HG03565 (cell line): ENCODE measurements around the gene DERA.
A peak's percentile ranks its signal among the peaks of the same experiment; 100 is the strongest.
"Not testable (repeated sequence)": the region's sequence is repeated elsewhere in the genome, so short reads cannot be mapped to it uniquely, and the experiment has no call there.

ENCODE experiments used
- ATAC-seq: cut with Tn5 transposase; IDR thresholded peaks from one replicate; pipeline ENCODE4 v1.9.1; 2021; ENCODE audit warnings: mild to moderate bottlenecking, moderate library complexity; ENCODE audit not compliant: unreplicated experiment

Gene DERA

GRCh38 chr12:15956413-15957185 lies 45.5 kb downstream of the DERA start:
- no peak for ATAC-seq

- no peak for ATAC-seq
Measured at GRCh38 chr12:15962760-15963159, 51.6 kb downstream of the DERA start.

GRCh38 chr12:15963271-15963670 lies 52.1 kb downstream of the DERA start:
- no peak for ATAC-seq

- ATAC-seq, result no peak
Measured at GRCh38 chr12:15966426-15966825, 55.3 kb downstream of the DERA start.

- ATAC-seq, result not testable (repeated sequence)
Measured at GRCh38 chr12:15967053-15967452, 55.9 kb downstream of the DERA start.

GRCh38 chr12:15971211-15971610 lies 60.1 kb downstream of the DERA start:
- ATAC-seq, result no peak

- no peak for ATAC-seq
Measured at GRCh38 chr12:15972894-15973293, 61.8 kb downstream of the DERA start.

- no peak for ATAC-seq
Measured at GRCh38 chr12:15977999-15978951, 67.1 kb downstream of the DERA start.

- peak; percentile 65 for ATAC-seq
Measured at GRCh38 chr12:15979096-15980092, 68.3 kb downstream of the DERA start.

- ATAC-seq, result no peak
Measured at GRCh38 chr12:15982071-15982470, 70.9 kb downstream of the DERA start.

GRCh38 chr12:15982471-15982870 lies 71.3 kb downstream of the DERA start:
- no peak for ATAC-seq

GRCh38 chr12:15982921-15983320 lies 71.8 kb downstream of the DERA start:
- ATAC-seq, result no peak

- ATAC-seq, result no peak
Measured at GRCh38 chr12:15984097-15984800, 73.1 kb downstream of the DERA start.

GRCh38 chr12:15984963-15985362 lies 73.8 kb downstream of the DERA start:
- no peak for ATAC-seq

GRCh38 chr12:15987696-15988095 lies 76.6 kb downstream of the DERA start:
- ATAC-seq, result no peak

GRCh38 chr12:15988983-15989755 lies 78.0 kb downstream of the DERA start:
- no peak for ATAC-seq

GRCh38 chr12:15995801-15996200 lies 84.7 kb downstream of the DERA start:
- ATAC-seq, result no peak

- no peak for ATAC-seq
Measured at GRCh38 chr12:15996254-15996653, 85.1 kb downstream of the DERA start.

- no peak for ATAC-seq
Measured at GRCh38 chr12:15996948-15997347, 85.8 kb downstream of the DERA start.
